HCT116 (cell line): Measurements from ENCODE around the gene TNS3. TPM values are rescaled to one million over a fixed set of nuclear protein-coding genes. Genes with fewer than 3 reads are reported as not detected.

Experiments
- ATAC-seq: fragments of 200-7000 bp; cut with Tn5 transposase; 2 replicates; pipeline ENCODE4 v1.9.1; 2020; ENCODE audit warnings: mild to moderate bottlenecking, moderate library complexity
- BruUV-seq: library from RNA; stranded (reverse); fragments of 400-500 nt; replicated peaks from 2 replicates; lab custom pipeline; 2021; lab: Mats Ljungman, UMichigan
- CTCF ChIA-PET: fragments of 300-600 bp; sonication (Branson Sonifier 250); formaldehyde crosslinking; loops from one replicate; lab custom pipeline; 2021; ENCODE audit warnings: antibody characterized with exemption; lab: Charles Lee
- POLR2A ChIA-PET: fragments of 300-600, 350-600 bp; sonication (Branson Sonifier 250); formaldehyde crosslinking; loops from one replicate; lab custom pipeline; 2021; ENCODE audit warnings: antibody characterized with exemption; lab: Charles Lee
- RAD21 ChIA-PET, 2 experiments: fragments of 300-600 bp; sonication (Branson Sonifier 250); formaldehyde crosslinking; loops; one replicate each; lab custom pipeline; 2023; ENCODE audit warnings: low total read pairs in 2 of 2; ENCODE audit not compliant: uncharacterized antibody in 2 of 2, unreplicated experiment in 2 of 2, low non-redundant PET in 1 of 2; lab: Charles Lee
- DNase-seq: peaks from one replicate; pipeline ENCODE4 v3.0.0-alpha.2; 2010; ENCODE audit warnings: low read depth, low spot score
- H2AFZ ChIP-seq: fragments of 200-600 bp; shearing (Covaris generic), sonication (generic); 2 replicates; pipeline ENCODE4 v1.6.1; 2017; ENCODE audit warnings: low read depth, mixed run types, mixed read lengths, antibody characterized with exemption, low read length; ENCODE audit not compliant: poor library complexity, severe bottlenecking
- H3K27ac ChIP-seq: 2 replicates; pipeline ENCODE4 v1.5.1; 2012; ENCODE audit warnings: low read depth, low read length
- H3K27me3 ChIP-seq: fragments of 200-600 bp; sonication (generic); 2 replicates; pipeline ENCODE4 v1.6.1; 2016; ENCODE audit warnings: mixed run types, low read length, mixed read lengths; ENCODE audit not compliant: insufficient read depth
- H3K36me3 ChIP-seq, 2 experiments: fragments of 200-500 bp in 1 of 2; fragments of 200-600 bp in 1 of 2; sonication (Bioruptor generic) in 1 of 2; sonication (generic) in 1 of 2; 2 replicates each; pipeline versions ENCODE4 v1.5.1 to v1.6.1; 2014 to 2016; ENCODE audit warnings: low read length in 2 of 2, inconsistent platforms in 1 of 2, mixed read lengths in 1 of 2, mixed run types in 1 of 2; ENCODE audit not compliant: insufficient read depth in 2 of 2, control insufficient read depth in 1 of 2
- H3K4me1 ChIP-seq, 2 experiments: fragments of 200-600 bp in 1 of 2; sonication (generic) in 1 of 2; 2 replicates each; pipeline versions ENCODE4 v1.5.1 to v1.6.1; 2012 to 2017; ENCODE audit warnings: low read length in 2 of 2, inconsistent platforms in 1 of 2, mild to moderate bottlenecking in 1 of 2, mixed read lengths in 1 of 2, mixed run types in 1 of 2, moderate library complexity in 1 of 2; ENCODE audit not compliant: insufficient read depth in 2 of 2, control insufficient read depth in 1 of 2
- H3K4me2 ChIP-seq: fragments of 200-600 bp; sonication (generic); 2 replicates; pipeline ENCODE4 v1.6.1; 2017; ENCODE audit warnings: mixed run types, low read length, mixed read lengths
- H3K4me3 ChIP-seq, 2 experiments: fragments of 200-600 bp in 1 of 2; sonication (generic) in 1 of 2; replicated peaks in 1 of 2; 2 replicates each; pipeline ENCODE4 v1.5.1; 2011 to 2016; ENCODE audit warnings: low read length in 2 of 2, control low read depth in 1 of 2, low read depth in 1 of 2, mild to moderate bottlenecking in 1 of 2, mixed read lengths in 1 of 2, mixed run types in 1 of 2
- H3K79me2 ChIP-seq: fragments of 200-600 bp; sonication (generic); 2 replicates; pipeline ENCODE4 v1.6.1; 2017; ENCODE audit warnings: mild to moderate bottlenecking, mixed run types, low read length, moderate library complexity, mixed read lengths; ENCODE audit not compliant: insufficient read depth
- H3K9ac ChIP-seq: fragments of 200-600 bp; sonication (generic); 2 replicates; pipeline ENCODE4 v1.6.1; 2016; ENCODE audit warnings: low read length, mixed read lengths
- H3K9me2 ChIP-seq: fragments of 200-600 bp; sonication (generic), shearing (Covaris generic); 2 replicates; pipeline ENCODE4 v1.6.1; 2017; ENCODE audit warnings: mixed run types, mild to moderate bottlenecking, moderate library complexity; ENCODE audit not compliant: insufficient read depth
- H3K9me3 ChIP-seq, 2 experiments: fragments of 200-500 bp in 1 of 2; fragments of 200-600 bp in 1 of 2; sonication (Bioruptor generic) in 1 of 2; sonication (generic) in 1 of 2; 2 replicates each; pipeline ENCODE4 v1.6.1; 2014 to 2017; ENCODE audit warnings: low read length in 2 of 2, mixed read lengths in 2 of 2, inconsistent platforms in 1 of 2, low read depth in 1 of 2, mild to moderate bottlenecking in 1 of 2, mixed run types in 1 of 2, moderate library complexity in 1 of 2; ENCODE audit not compliant: control insufficient read depth in 1 of 2, insufficient read depth in 1 of 2
- H4K20me1 ChIP-seq: fragments of 200-600 bp; sonication (generic), shearing (Covaris generic); 2 replicates; pipeline ENCODE4 v1.6.1; 2017; ENCODE audit warnings: mixed run types, mild to moderate bottlenecking, moderate library complexity; ENCODE audit not compliant: insufficient read depth
- ATF3 ChIP-seq: IDR thresholded peaks from 2 replicates; pipeline ENCODE4 v1.6.1; 2012
- CEBPB ChIP-seq: IDR thresholded peaks from 2 replicates; pipeline ENCODE4 v1.6.1; 2012; ENCODE audit warnings: low read depth
- CTCF ChIP-seq, 3 experiments: fragments of 200-600 bp in 1 of 3; sonication (generic) in 1 of 3; IDR thresholded peaks in 2 of 3; conservative IDR thresholded peaks in 1 of 3; 2 replicates each; pipeline ENCODE4 v1.5.1; 2012 to 2017; ENCODE audit warnings: low read depth in 2 of 3, low read length in 2 of 3, antibody characterized with exemption in 1 of 3, borderline replicate concordance in 1 of 3, control low read depth in 1 of 3, mild to moderate bottlenecking in 1 of 3, mixed read lengths in 1 of 3, mixed run types in 1 of 3, moderate library complexity in 1 of 3; ENCODE audit not compliant: insufficient read depth in 1 of 3
- EGR1 ChIP-seq: IDR thresholded peaks from 2 replicates; pipeline ENCODE4 v1.6.1; 2012; ENCODE audit warnings: low read depth
- ELF1 ChIP-seq: IDR thresholded peaks from 2 replicates; pipeline ENCODE4 v1.6.1; 2012; ENCODE audit warnings: low read depth, borderline replicate concordance
- EZH2phosphoT487 ChIP-seq: fragments of 200-600 bp; IDR thresholded peaks from 2 replicates; pipeline ENCODE4 v1.6.1; 2018; ENCODE audit warnings: antibody characterized with exemption, borderline replicate concordance
- FOSL1 ChIP-seq: IDR thresholded peaks from 2 replicates; pipeline ENCODE4 v1.6.1; 2012; ENCODE audit warnings: low read depth
- JUND ChIP-seq: IDR thresholded peaks from 2 replicates; pipeline ENCODE4 v1.6.1; 2012
- MAX ChIP-seq: IDR thresholded peaks from 2 replicates; pipeline ENCODE4 v1.6.1; 2012
- POLR2A ChIP-seq: IDR thresholded peaks from 2 replicates; pipeline ENCODE4 v1.7.0; 2011; ENCODE audit warnings: borderline replicate concordance; ENCODE audit not compliant: insufficient read depth, insufficient read length; ENCODE audit errors: extremely low read depth
- POLR2AphosphoS5 ChIP-seq: IDR thresholded peaks from 2 replicates; pipeline ENCODE4 v1.6.1; 2011; ENCODE audit warnings: mild to moderate bottlenecking, low read depth, low read length, moderate library complexity
- RAD21 ChIP-seq: IDR thresholded peaks from 2 replicates; pipeline ENCODE4 v1.6.1; 2012; ENCODE audit warnings: low read depth, mild to moderate bottlenecking
- REST ChIP-seq: IDR thresholded peaks from 2 replicates; pipeline ENCODE4 v1.6.1; 2012; ENCODE audit warnings: low read depth
- SRF ChIP-seq: IDR thresholded peaks from 2 replicates; pipeline ENCODE4 v1.6.1; 2012; ENCODE audit warnings: low read depth
- TCF7L2 ChIP-seq: IDR thresholded peaks from 2 replicates; pipeline ENCODE4 v1.7.0; 2011; ENCODE audit warnings: borderline replicate concordance, inconsistent platforms; ENCODE audit not compliant: insufficient read depth, insufficient read length; ENCODE audit errors: extremely low read depth
- YY1 ChIP-seq: IDR thresholded peaks from 2 replicates; pipeline ENCODE4 v1.6.1; 2011; ENCODE audit warnings: low read length, low read depth, moderate library complexity, mild to moderate bottlenecking; ENCODE audit not compliant: insufficient replicate concordance; ENCODE audit errors: extremely low read depth
- ZBTB33 ChIP-seq: IDR thresholded peaks from 2 replicates; pipeline ENCODE4 v1.6.1; 2011; ENCODE audit warnings: mild to moderate bottlenecking, low read length, moderate library complexity; ENCODE audit not compliant: insufficient replicate concordance; ENCODE audit errors: extremely low read depth
- ZFX ChIP-seq: fragments of 450-650 bp; IDR thresholded peaks from 2 replicates; pipeline ENCODE4 v1.6.1; 2017
- ZNF274 ChIP-seq: fragments of 200-500 bp; sonication (Bioruptor generic); IDR thresholded peaks from 2 replicates; pipeline ENCODE4 v1.6.1; 2014; ENCODE audit warnings: mild to moderate bottlenecking, low read depth, low read length, inconsistent platforms
- intact Hi-C: fragments of 100-400 bp; cut with micrococcal nuclease; formaldehyde crosslinking; loops from 2 replicates; pipeline ENCODE4 v1.10.0; 2022
- total RNA-seq: library from RNA; stranded (reverse); gene quantifications from one replicate; pipeline ENCODE4 v1.2.1, GENCODE V29; 2021; ENCODE audit not compliant: unreplicated experiment

The TNS3 gene
- total RNA-seq, 1 experiment from 2014 or later = 9.1 TPM

GRCh38 chr7:47627580-47628283, 45.8 kb upstream of the TNS3 start:
- TF ChIP-seq ZBTB33 (no peak), CEBPB (no peak), POLR2A (no peak), ZFX (no peak), REST (no peak), ELF1 (no peak), ZNF274 (no peak), POLR2AphosphoS5 (no peak), JUND (no peak), MAX (no peak), ATF3 (no peak), CTCF (IDR thresholded peaks at IDR 0.05 in 2 of 3, conservative IDR thresholded peaks at IDR 0.05 in 1 of 3; ENCODE audit: borderline replicate concordance in 1 of 3, insufficient read depth in 1 of 3, low read depth in 2 of 3, low read length in 2 of 3) (no peak), SRF (no peak), EGR1 (no peak), RAD21 (no peak), YY1 (no peak), FOSL1 (no peak), TCF7L2 (no peak), EZH2phosphoT487 (no peak)
- no peaks in the 10 kb centered on the region for H3K9me2 ChIP-seq
- intact Hi-C loops = no loop called here
- H4K20me1 ChIP-seq = no peaks in the 10 kb centered on the region
- ATAC-seq (no peak), DNase-seq (no peak)
- CTCF ChIA-PET = no interaction called here
- H3K79me2 ChIP-seq = no peaks in the 10 kb centered on the region
- H3K9me3 ChIP-seq = no peaks in the 10 kb centered on the region
- no peak overlapping the region for H3K27ac ChIP-seq
- RAD21 ChIA-PET = interaction anchor here in 1 of 2 experiments (1.1 kb wide), 1 partner anchor 361 kb away, joined by 3 read pairs; no protein-coding TSS in a partner anchor
- no peak overlapping the region for H3K4me2 ChIP-seq
- no peaks in the 10 kb centered on the region for H3K4me1 ChIP-seq
- POLR2A ChIA-PET = no interaction called here
- no peak overlapping the region for H3K9ac ChIP-seq
- H2AFZ ChIP-seq = no peak overlapping the region
- no TSS peak for BruUV-seq
- no peak overlapping the region for H3K4me3 ChIP-seq
- no peaks in the 10 kb centered on the region for H3K27me3 ChIP-seq
- H3K36me3 ChIP-seq = no peaks in the 10 kb centered on the region
